ENCODE measurements around the gene GTF3C2. TPM values are rescaled to one million over a fixed set of nuclear protein-coding genes. Genes with fewer than 3 reads are reported as not detected.
"Not testable (repeated sequence)": the region's sequence is repeated elsewhere in the genome, so short reads cannot be mapped to it uniquely, and the experiment has no call there.

The GTF3C2 gene
- total RNA-seq, 5 donors from 2014 or later (not counting 1 experiment from before 2014, with no cell fraction given): 69.8 to 89.9 (median 82.1) TPM

- ATAC-seq (replicated peaks in 1 of 4): no peak
- CTCF ChIA-PET: interaction anchor here in 1 of 2 donors (0.6 to 1.1 kb wide), 3 partner anchors 189 to 341 kb away, joined by 3 read pairs; no protein-coding TSS in a partner anchor
- H3K27ac Mint-ChIP-seq: no peak overlapping the region
- H3K4me1 ChIP-seq (ENCODE audit: control insufficient read depth in 1 of 2, extremely low read depth in 1 of 2, insufficient read depth in 2 of 2, low read length in 2 of 2): peaks cover 0 to 22% of the 10 kb centered on the region in 2 experiments
- peaks cover 5% of the 10 kb centered on the region for H3K36me3 Mint-ChIP-seq
- H3K4me3 Mint-ChIP-seq: no peak overlapping the region
- no peak for DNase-seq
- peaks cover 14 to 25% of the 10 kb centered on the region in 2 donors for H3K27me3 Mint-ChIP-seq
- no peak overlapping the region for H3K27ac ChIP-seq (ENCODE audit: low read length)
- no peak overlapping the region for H3K4me3 ChIP-seq (ENCODE audit: control insufficient read depth in 1 of 2, extremely low read depth in 1 of 2, low read length in 1 of 2)
- peaks cover 6 to 15% (median 7%) of the 10 kb centered on the region in 3 donors for H3K4me1 Mint-ChIP-seq
- peaks cover 2 to 39% of the 10 kb centered on the region in 2 experiments for H3K27me3 ChIP-seq (replicated peaks in 1 of 2; ENCODE audit: control insufficient read depth in 2 of 2, extremely low read depth in 1 of 2, insufficient read depth in 2 of 2, low read length in 1 of 2)
- H3K36me3 ChIP-seq (ENCODE audit: control insufficient read depth in 2 of 2, extremely low read depth in 1 of 2, insufficient read depth in 1 of 2, low read length in 1 of 2): peaks cover 0 to under 1% of the 10 kb centered on the region in 2 donors
- POLR2A ChIA-PET: no interaction called here
- no peaks in the 10 kb centered on the region for H3K9me3 ChIP-seq
- 92% methylated on average over 9 of the region's 13 CpGs for WGBS (ENCODE audit: insufficient coverage)
- no peaks in the 10 kb centered on the region for H3K9me3 Mint-ChIP-seq
Measured at GRCh38 chr2:27304488-27305240, 51.9 kb downstream of the GTF3C2 start.

- ATAC-seq (replicated peaks in 1 of 4): peak; percentile 56 to 76 (median 60)
- H3K4me1 Mint-ChIP-seq: peaks cover 6 to 13% (median 6%) of the 10 kb centered on the region in 3 donors
- no peaks in the 10 kb centered on the region for H3K36me3 Mint-ChIP-seq
- H3K9me3 Mint-ChIP-seq: no peaks in the 10 kb centered on the region
- no peaks in the 10 kb centered on the region for H3K9me3 ChIP-seq
- peak overlapping the region; percentile 64 to 72 (median 68) for H3K4me3 Mint-ChIP-seq
- peaks cover 2 to 42% of the 10 kb centered on the region in 2 experiments for H3K27me3 ChIP-seq (replicated peaks in 1 of 2; ENCODE audit: control insufficient read depth in 2 of 2, extremely low read depth in 1 of 2, insufficient read depth in 2 of 2, low read length in 1 of 2)
- no peak overlapping the region for H3K27ac ChIP-seq (ENCODE audit: low read length)
- 38% methylated on average over 16 of the region's 25 CpGs for WGBS (ENCODE audit: insufficient coverage)
- H3K27ac Mint-ChIP-seq: peak overlapping the region in 1 of 2 donors; percentile 71
- H3K4me3 ChIP-seq (ENCODE audit: control insufficient read depth in 1 of 2, extremely low read depth in 1 of 2, low read length in 1 of 2): peak overlapping the region; percentile 33 to 46
- CTCF ChIA-PET: interaction anchor here (0.6 to 2.1 kb wide), 29 partner anchors 8 to 1388 kb away, joined by 3 to 12 read pairs (median 3); partner anchors contain the start of genes ABHD1 (in 1 of the 2) and GTF3C2 (in 1 of the 2)
- POLR2A ChIA-PET: interaction anchor here (0.6 to 0.7 kb wide), 5 partner anchors 68 to 624 kb away, joined by 3 to 5 read pairs (median 3); no protein-coding TSS in a partner anchor
- H3K36me3 ChIP-seq (ENCODE audit: control insufficient read depth in 2 of 2, extremely low read depth in 1 of 2, insufficient read depth in 1 of 2, low read length in 1 of 2): no peaks in the 10 kb centered on the region
- peaks cover 0 to 22% of the 10 kb centered on the region in 2 experiments for H3K4me1 ChIP-seq (ENCODE audit: control insufficient read depth in 1 of 2, extremely low read depth in 1 of 2, insufficient read depth in 2 of 2, low read length in 2 of 2)
- peaks cover 18 to 35% of the 10 kb centered on the region in 2 donors for H3K27me3 Mint-ChIP-seq
- peak in 25 of 35 experiments; percentile 13 to 73 (median 28) for DNase-seq
Measured at GRCh38 chr2:27303093-27304025, 53.2 kb downstream of the GTF3C2 start.

GRCh38 chr2:27300606-27301005 lies 56.0 kb downstream of the GTF3C2 start:
- POLR2A ChIA-PET: interaction anchor here in 1 of 2 donors (0.5 to 0.6 kb wide), 2 partner anchors 31 to 269 kb away, joined by 3 to 7 read pairs; no protein-coding TSS in a partner anchor

GRCh38 chr2:27298391-27299080 lies 58.0 kb downstream of the GTF3C2 start:
- CTCF ChIA-PET: interaction anchor here in 1 of 2 donors (0.7 kb wide), 1 partner anchor 300 kb away, joined by 6 read pairs; no protein-coding TSS in a partner anchor
- Mint-ChIP-seq H3K9me3 (no peaks in the 10 kb centered on the region), H3K4me3 (no peak overlapping the region), H3K27ac (no peak overlapping the region), H3K27me3 (peaks cover 11 to 14% of the 10 kb centered on the region in 2 donors), H3K4me1 (peaks cover 3 to 6% (median 4%) of the 10 kb centered on the region in 3 donors), H3K36me3 (no peaks in the 10 kb centered on the region)
- Histone ChIP-seq H3K27ac (ENCODE audit: low read length) (no peak overlapping the region), H3K4me1 (ENCODE audit: control insufficient read depth in 1 of 2, extremely low read depth in 1 of 2, insufficient read depth in 2 of 2, low read length in 2 of 2) (peaks cover 0 to 6% of the 10 kb centered on the region in 2 experiments), H3K9me3 (no peaks in the 10 kb centered on the region), H3K4me3 (ENCODE audit: control insufficient read depth in 1 of 2, extremely low read depth in 1 of 2, low read length in 1 of 2) (no peak overlapping the region), H3K36me3 (ENCODE audit: control insufficient read depth in 2 of 2, extremely low read depth in 1 of 2, insufficient read depth in 1 of 2, low read length in 1 of 2) (no peaks in the 10 kb centered on the region), H3K27me3 (replicated peaks in 1 of 2; ENCODE audit: control insufficient read depth in 2 of 2, extremely low read depth in 1 of 2, insufficient read depth in 2 of 2, low read length in 1 of 2) (peaks cover 0 to 18% of the 10 kb centered on the region in 2 experiments)
- DNase-seq (no peak), ATAC-seq (replicated peaks in 1 of 4) (no peak)
- WGBS (ENCODE audit: insufficient coverage): 84% methylated on average over 14 of the region's 18 CpGs
- POLR2A ChIA-PET: no interaction called here

More at GRCh38 chr2:27300606-27301005, 56.0 kb downstream of the GTF3C2 start:
- peaks cover 0 to 24% of the 10 kb centered on the region in 2 experiments for H3K27me3 ChIP-seq (replicated peaks in 1 of 2; ENCODE audit: control insufficient read depth in 2 of 2, extremely low read depth in 1 of 2, insufficient read depth in 2 of 2, low read length in 1 of 2)
- ATAC-seq (replicated peaks in 1 of 4); H3K4me3 Mint-ChIP-seq; H3K27ac Mint-ChIP-seq; H3K4me3 ChIP-seq (ENCODE audit: control insufficient read depth in 1 of 2, extremely low read depth in 1 of 2, low read length in 1 of 2); DNase-seq; H3K9me3 ChIP-seq; H3K9me3 Mint-ChIP-seq; H3K36me3 Mint-ChIP-seq; H3K4me1 ChIP-seq (ENCODE audit: control insufficient read depth in 1 of 2, extremely low read depth in 1 of 2, insufficient read depth in 2 of 2, low read length in 2 of 2); H3K27ac ChIP-seq (ENCODE audit: low read length); H3K4me1 Mint-ChIP-seq; H3K36me3 ChIP-seq (ENCODE audit: control insufficient read depth in 2 of 2, extremely low read depth in 1 of 2, insufficient read depth in 1 of 2, low read length in 1 of 2); CTCF ChIA-PET: not testable (repeated sequence)
- peaks cover 22 to 26% of the 10 kb centered on the region in 2 donors for H3K27me3 Mint-ChIP-seq
- no CpG with 5 or more reads among the region's 4 CpGs for WGBS (ENCODE audit: insufficient coverage)

GRCh38 chr2:27297195-27297594 lies 59.4 kb downstream of the GTF3C2 start:
- Histone ChIP-seq H3K9me3 (no peaks in the 10 kb centered on the region), H3K27me3 (replicated peaks in 1 of 2; ENCODE audit: control insufficient read depth in 2 of 2, extremely low read depth in 1 of 2, insufficient read depth in 2 of 2, low read length in 1 of 2) (peaks cover 0 to 19% of the 10 kb centered on the region in 2 experiments), H3K27ac (ENCODE audit: low read length) (no peak overlapping the region), H3K4me3 (ENCODE audit: control insufficient read depth in 1 of 2, extremely low read depth in 1 of 2, low read length in 1 of 2) (no peak overlapping the region), H3K4me1 (ENCODE audit: control insufficient read depth in 1 of 2, extremely low read depth in 1 of 2, insufficient read depth in 2 of 2, low read length in 2 of 2) (no peaks in the 10 kb centered on the region), H3K36me3 (ENCODE audit: control insufficient read depth in 2 of 2, extremely low read depth in 1 of 2, insufficient read depth in 1 of 2, low read length in 1 of 2) (no peaks in the 10 kb centered on the region)
- H3K9me3 Mint-ChIP-seq: no peaks in the 10 kb centered on the region
- peaks cover 11 to 18% of the 10 kb centered on the region in 2 donors for H3K27me3 Mint-ChIP-seq
- ChIA-PET POLR2A (no interaction called here), CTCF (no interaction called here)
- ATAC-seq (replicated peaks in 1 of 4) (no peak), DNase-seq (no peak)
- H3K36me3 Mint-ChIP-seq: no peaks in the 10 kb centered on the region
- no peak overlapping the region for H3K27ac Mint-ChIP-seq
- H3K4me1 Mint-ChIP-seq: no peaks in the 10 kb centered on the region
- no peak overlapping the region for H3K4me3 Mint-ChIP-seq
- WGBS (ENCODE audit: insufficient coverage): no CpG with 5 or more reads among the region's 3 CpGs
